ENCODE data around the gene STK40. TPM values are rescaled to one million over a fixed set of nuclear protein-coding genes. Genes with fewer than 3 reads are reported as not detected.

STK40 gene
- total RNA-seq, 4 donors from 2014 or later, result 19.1 to 84.5 (median 44.0) TPM

DNA sequence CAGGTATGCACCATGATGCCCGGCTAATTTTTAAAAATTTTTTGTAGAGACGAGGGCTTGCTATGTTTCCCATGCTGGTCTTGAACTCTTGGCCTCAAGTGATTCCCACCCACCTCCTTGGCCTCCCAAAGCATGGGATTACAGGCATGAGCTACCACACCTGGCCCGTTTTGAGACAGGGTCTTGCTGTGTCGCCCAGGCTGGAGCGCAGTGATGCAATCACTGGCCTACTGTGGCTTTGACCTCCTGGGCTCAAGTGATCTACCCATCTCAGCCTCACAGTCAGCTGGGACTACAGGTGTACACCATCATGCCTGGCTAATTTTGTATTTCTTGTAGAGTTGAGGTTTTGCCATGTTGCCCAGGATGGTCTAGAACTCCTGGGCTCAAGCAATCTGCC is 87.1 kb downstream of the STK40 start:
- intact Hi-C loops (cut with DNase I; ENCODE audit: low total_unique reads), result no loop called here
- H3K4me1 ChIP-seq, result peaks cover 0 to 6% of the 10 kb centered on the region in 2 donors
- H3K36me3 ChIP-seq, result no peaks in the 10 kb centered on the region
- no peak for TF ChIP-seq POLR2A (IDR thresholded peaks at IDR 0.05)
- TF ChIP-seq, protein P1, sequence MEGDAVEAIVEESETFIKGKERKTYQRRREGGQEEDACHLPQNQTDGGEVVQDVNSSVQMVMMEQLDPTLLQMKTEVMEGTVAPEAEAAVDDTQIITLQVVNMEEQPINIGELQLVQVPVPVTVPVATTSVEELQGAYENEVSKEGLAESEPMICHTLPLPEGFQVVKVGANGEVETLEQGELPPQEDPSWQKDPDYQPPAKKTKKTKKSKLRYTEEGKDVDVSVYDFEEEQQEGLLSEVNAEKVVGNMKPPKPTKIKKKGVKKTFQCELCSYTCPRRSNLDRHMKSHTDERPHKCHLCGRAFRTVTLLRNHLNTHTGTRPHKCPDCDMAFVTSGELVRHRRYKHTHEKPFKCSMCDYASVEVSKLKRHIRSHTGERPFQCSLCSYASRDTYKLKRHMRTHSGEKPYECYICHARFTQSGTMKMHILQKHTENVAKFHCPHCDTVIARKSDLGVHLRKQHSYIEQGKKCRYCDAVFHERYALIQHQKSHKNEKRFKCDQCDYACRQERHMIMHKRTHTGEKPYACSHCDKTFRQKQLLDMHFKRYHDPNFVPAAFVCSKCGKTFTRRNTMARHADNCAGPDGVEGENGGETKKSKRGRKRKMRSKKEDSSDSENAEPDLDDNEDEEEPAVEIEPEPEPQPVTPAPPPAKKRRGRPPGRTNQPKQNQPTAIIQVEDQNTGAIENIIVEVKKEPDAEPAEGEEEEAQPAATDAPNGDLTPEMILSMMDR (IDR thresholded peaks at IDR 0.05), result no peak
- H3K27me3 ChIP-seq, result no peaks in the 10 kb centered on the region
- no peak for DNase-seq
- no peaks in the 10 kb centered on the region for H3K9me3 ChIP-seq
- no peak overlapping the region for H3K4me3 ChIP-seq
- no peak overlapping the region for H3K27ac ChIP-seq

DNA sequence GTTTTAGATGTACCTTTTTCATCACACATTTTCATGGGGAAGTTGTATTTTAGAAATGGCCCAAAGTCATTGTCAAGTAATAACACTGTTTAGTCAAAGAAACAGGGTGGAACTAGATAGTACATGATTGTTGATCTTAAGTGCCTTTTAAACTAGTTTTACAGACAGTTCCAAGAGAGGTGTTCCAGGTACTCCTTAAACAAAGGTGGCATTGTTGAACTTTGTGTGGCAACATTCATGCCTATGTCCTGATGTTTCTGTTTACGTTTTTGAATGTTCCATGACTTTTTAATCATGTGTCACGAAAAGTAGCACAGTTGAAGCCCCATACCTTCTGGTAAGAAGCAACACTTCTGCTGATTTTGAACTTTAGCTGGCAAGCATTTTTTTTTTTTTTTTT is 88.7 kb downstream of the STK40 start:
- Histone ChIP-seq H3K4me3 (no peak overlapping the region), H3K4me1 (peaks cover 0 to 6% of the 10 kb centered on the region in 2 donors), H3K9me3 (no peaks in the 10 kb centered on the region), H3K27me3 (no peaks in the 10 kb centered on the region), H3K27ac (no peak overlapping the region), H3K36me3 (no peaks in the 10 kb centered on the region)
- intact Hi-C loops (cut with DNase I; ENCODE audit: low total_unique reads), result no loop called here
- no peak for DNase-seq
- TF ChIP-seq, protein P1 (IDR thresholded peaks at IDR 0.05), result no peak
- TF ChIP-seq POLR2A (IDR thresholded peaks at IDR 0.05), result no peak

DNA sequence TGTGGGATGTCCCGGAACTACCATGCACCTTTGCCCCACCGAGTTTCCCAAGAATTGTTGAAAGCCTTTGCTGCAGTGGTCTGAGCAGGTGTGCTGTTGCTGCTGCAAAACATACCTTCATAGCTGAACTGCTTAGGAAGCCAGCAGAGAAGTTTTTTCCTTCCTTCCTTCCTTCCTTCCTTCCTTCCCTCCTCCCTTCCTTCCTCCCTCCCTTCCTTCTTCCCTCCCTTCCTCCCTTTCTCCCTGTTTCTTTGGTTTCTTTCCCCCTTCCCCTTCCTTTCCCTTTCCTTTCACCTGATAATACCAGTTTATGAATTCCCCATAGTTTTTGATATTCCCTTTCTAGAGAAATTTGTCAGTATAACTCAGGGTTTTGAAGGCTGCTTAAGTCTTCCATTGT is 90.3 kb downstream of the STK40 start:
- no peaks in the 10 kb centered on the region for H3K36me3 ChIP-seq
- intact Hi-C loops (cut with DNase I; ENCODE audit: low total_unique reads), result no loop called here
- no peak for TF ChIP-seq POLR2A (IDR thresholded peaks at IDR 0.05)
- TF ChIP-seq, protein P1 (IDR thresholded peaks at IDR 0.05), result no peak

More for the DNA sequence above, 90.3 kb downstream of the STK40 start:
- Histone ChIP-seq H3K4me3 (no peak overlapping the region), H3K4me1 (peaks cover 0 to 6% of the 10 kb centered on the region in 2 donors), H3K27ac (no peak overlapping the region), H3K9me3 (no peaks in the 10 kb centered on the region), H3K27me3 (no peaks in the 10 kb centered on the region)
- DNase-seq, result no peak

Small RNAs within 50 kb of the gene (small RNA-seq; reads per million reads assigned to genes)
- not detected for gene RNU4-27P
- gene SNORA63C, result 1.0 reads per million, percentile 50 among the genes with 10 or more reads in this experiment

Other genes starting within 250 kb of the STK40 start
- 10 to 100 TPM; 10.6 to 70.6 (median 38.1) TPM for gene TRAPPC3, start 236.4 kb downstream of the STK40 start, total RNA-seq
- gene MAP7D1, start 229.8 kb downstream of the STK40 start, total RNA-seq, result 100 to 1,000 TPM in 1 of 4 donors, 10 to 100 TPM in 3; 53.5 to 115 (median 77.3) TPM
- 10 to 100 TPM; 21.3 to 99.1 (median 67.5) TPM for gene THRAP3, start 161.5 kb downstream of the STK40 start, total RNA-seq
- gene SH3D21, start 79.6 kb downstream of the STK40 start, total RNA-seq, result 10 to 100 TPM in 2 of 4 donors, not detected in 2; 11.3 to 11.8 TPM
- 100 to 1,000 TPM in 1 of 4 donors, 10 to 100 TPM in 3; 20.9 to 122 (median 62.4) TPM for gene EVA1B, start 62.3 kb downstream of the STK40 start, total RNA-seq
- 10 to 100 TPM in 2 of 4 donors, 1 to 10 TPM in 2; 3.7 to 48.1 (median 15.1) TPM for gene LSM10, start 12.0 kb upstream of the STK40 start, total RNA-seq
- 10 to 100 TPM in 2 of 4 donors, 1 to 10 TPM in 2; 2.4 to 22.4 (median 12.0) TPM for gene OSCP1, start 64.5 kb upstream of the STK40 start, total RNA-seq
- 10 to 100 TPM; 25.0 to 43.5 (median 36.3) TPM for gene MRPS15, start 78.5 kb upstream of the STK40 start, total RNA-seq
- 1 to 10 TPM; 4.9 to 9.7 (median 6.6) TPM for gene CSF3R, start 97.0 kb upstream of the STK40 start, total RNA-seq

Data from uterus (tissue), 4 donors.